LNCaP clone FGC (cell line): ENCODE data around the gene BHLHE40.
"Not testable (repeated sequence)": the region's sequence is repeated elsewhere in the genome, so short reads cannot be mapped to it uniquely, and the experiment has no call there.

Experiments
- DNase-seq: peaks from one replicate; pipeline ENCODE4 v3.0.0-alpha.2; 2011; ENCODE audit warnings: low read depth
- H3K4me3 ChIP-seq: 2 replicates; pipeline ENCODE4 v1.5.1; 2011; ENCODE audit warnings: mild to moderate bottlenecking, low read depth, low read length, control low read depth
- TF ChIP-seq, protein P1 (sequence below): IDR thresholded peaks from 2 replicates; pipeline ENCODE4 v1.5.1; 2012; ENCODE audit warnings: mild to moderate bottlenecking; ENCODE audit not compliant: control insufficient read depth, insufficient read depth; ENCODE audit errors: extremely low read depth

BHLHE40 gene

GRCh38 chr3:4957978-4958377 is 21.3 kb upstream of the BHLHE40 start:
- no peak for DNase-seq
- no peak overlapping the region for H3K4me3 ChIP-seq
- TF ChIP-seq, protein P1, sequence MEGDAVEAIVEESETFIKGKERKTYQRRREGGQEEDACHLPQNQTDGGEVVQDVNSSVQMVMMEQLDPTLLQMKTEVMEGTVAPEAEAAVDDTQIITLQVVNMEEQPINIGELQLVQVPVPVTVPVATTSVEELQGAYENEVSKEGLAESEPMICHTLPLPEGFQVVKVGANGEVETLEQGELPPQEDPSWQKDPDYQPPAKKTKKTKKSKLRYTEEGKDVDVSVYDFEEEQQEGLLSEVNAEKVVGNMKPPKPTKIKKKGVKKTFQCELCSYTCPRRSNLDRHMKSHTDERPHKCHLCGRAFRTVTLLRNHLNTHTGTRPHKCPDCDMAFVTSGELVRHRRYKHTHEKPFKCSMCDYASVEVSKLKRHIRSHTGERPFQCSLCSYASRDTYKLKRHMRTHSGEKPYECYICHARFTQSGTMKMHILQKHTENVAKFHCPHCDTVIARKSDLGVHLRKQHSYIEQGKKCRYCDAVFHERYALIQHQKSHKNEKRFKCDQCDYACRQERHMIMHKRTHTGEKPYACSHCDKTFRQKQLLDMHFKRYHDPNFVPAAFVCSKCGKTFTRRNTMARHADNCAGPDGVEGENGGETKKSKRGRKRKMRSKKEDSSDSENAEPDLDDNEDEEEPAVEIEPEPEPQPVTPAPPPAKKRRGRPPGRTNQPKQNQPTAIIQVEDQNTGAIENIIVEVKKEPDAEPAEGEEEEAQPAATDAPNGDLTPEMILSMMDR = no peak

GRCh38 chr3:4959180-4959579 is 20.1 kb upstream of the BHLHE40 start:
- no peak for DNase-seq
- TF ChIP-seq, protein P1 = no peak

DNA sequence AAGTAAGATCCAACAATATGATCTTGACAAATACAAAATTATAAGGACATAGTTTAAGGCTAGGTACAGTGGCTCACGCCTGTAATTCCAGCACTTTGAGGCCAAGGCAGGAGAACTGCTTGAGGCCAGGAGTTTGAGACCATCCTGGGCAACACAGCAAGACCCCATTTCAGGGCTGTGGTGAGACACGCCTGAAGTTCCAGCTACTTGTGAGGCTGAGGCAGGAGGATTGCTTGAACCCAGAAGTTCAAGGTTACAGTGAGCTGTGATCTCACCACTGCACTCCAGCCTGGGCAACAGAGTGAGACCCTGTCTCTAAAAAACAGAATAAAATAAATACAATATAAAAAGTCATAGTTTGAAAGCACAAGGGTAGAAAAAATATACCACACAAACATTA is 17.4 kb upstream of the BHLHE40 start:
- H3K4me3 ChIP-seq, DNase-seq: not testable (repeated sequence)

More at GRCh38 chr3:4959180-4959579, 20.1 kb upstream of the BHLHE40 start:
- no peak overlapping the region for H3K4me3 ChIP-seq

GRCh38 chr3:4963669-4964570 is 15.3 kb upstream of the BHLHE40 start:
- DNase-seq = no peak
- TF ChIP-seq, protein P1 = no peak
- H3K4me3 ChIP-seq = no peak overlapping the region

DNA sequence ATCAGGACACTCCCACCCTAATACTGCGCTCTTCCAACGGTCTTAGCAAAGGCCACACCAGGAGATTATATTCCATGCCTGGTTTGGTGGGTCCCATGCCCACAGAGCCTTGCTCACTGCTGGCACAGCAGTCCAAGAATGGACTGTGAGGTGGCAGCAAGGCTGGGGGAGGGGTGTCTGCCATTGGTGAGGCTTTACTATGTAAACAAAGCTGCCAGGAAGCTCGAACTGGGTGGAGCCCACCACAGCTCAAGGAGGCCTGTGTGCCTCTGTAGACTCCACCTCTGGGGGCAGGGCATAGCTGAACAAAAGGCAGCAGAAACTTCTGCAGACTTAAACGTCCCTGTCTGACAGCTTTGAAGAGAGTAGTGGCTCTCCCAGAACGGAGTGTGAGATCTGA is 13.2 kb upstream of the BHLHE40 start:
- H3K4me3 ChIP-seq, DNase-seq: not testable (repeated sequence)

- not testable (repeated sequence) for DNase-seq, H3K4me3 ChIP-seq
Observed at GRCh38 chr3:4967683-4968082, 11.6 kb upstream of the BHLHE40 start.

- not testable (repeated sequence) for DNase-seq
Observed at GRCh38 chr3:4971437-4971836, 7.8 kb upstream of the BHLHE40 start.

GRCh38 chr3:4971838-4972237 is 7.4 kb upstream of the BHLHE40 start:
- TF ChIP-seq, protein P1 = no peak
- no peak for DNase-seq
- H3K4me3 ChIP-seq = no peak overlapping the region

More at GRCh38 chr3:4971437-4971836, 7.8 kb upstream of the BHLHE40 start:
- H3K4me3 ChIP-seq = not testable (repeated sequence)

- no peak overlapping the region for H3K4me3 ChIP-seq
Observed at GRCh38 chr3:4972652-4973643, 6.3 kb upstream of the BHLHE40 start.

More at GRCh38 chr3:4972652-4973643, 6.3 kb upstream of the BHLHE40 start:
- TF ChIP-seq, protein P1 = no peak
- no peak for DNase-seq
